ENCODE results near the gene FNDC5.

The FNDC5 gene

GRCh38 chr1:32895325-32896215, 24.9 kb upstream of the FNDC5 start:
- no peak overlapping the region for H3K27ac ChIP-seq (ENCODE audit: low read length)
- H3K4me3 ChIP-seq (ENCODE audit: low read length), result no peak overlapping the region
- H3K27me3 ChIP-seq (ENCODE audit: control insufficient read depth, insufficient read depth, low read length), result peaks cover 39% of the 10 kb centered on the region
- no peak overlapping the region for H3K9ac ChIP-seq (ENCODE audit: low read length)
- no peaks in the 10 kb centered on the region for H3K36me3 ChIP-seq (ENCODE audit: control insufficient read depth, low read depth, low read length)
- H3K9me3 ChIP-seq (ENCODE audit: control insufficient read depth, low read depth, low read length), result no peaks in the 10 kb centered on the region
- peaks cover 4% of the 10 kb centered on the region for H3K4me1 ChIP-seq (ENCODE audit: control insufficient read depth, low read depth, low read length)

GRCh38 chr1:32894681-32895080, 24.0 kb upstream of the FNDC5 start:
- Histone ChIP-seq H3K27me3 (ENCODE audit: control insufficient read depth, insufficient read depth, low read length) (peaks cover 30% of the 10 kb centered on the region), H3K36me3 (ENCODE audit: control insufficient read depth, low read depth, low read length) (no peaks in the 10 kb centered on the region), H3K4me3 (ENCODE audit: low read length) (no peak overlapping the region), H3K9me3 (ENCODE audit: control insufficient read depth, low read depth, low read length) (no peaks in the 10 kb centered on the region), H3K9ac (ENCODE audit: low read length) (no peak overlapping the region), H3K27ac (ENCODE audit: low read length) (no peak overlapping the region), H3K4me1 (ENCODE audit: control insufficient read depth, low read depth, low read length) (peaks cover 4% of the 10 kb centered on the region)

- Histone ChIP-seq H3K4me1 (ENCODE audit: control insufficient read depth, low read depth, low read length) (peaks cover 4% of the 10 kb centered on the region), H3K4me3 (ENCODE audit: low read length) (peak overlapping the region; percentile 66), H3K9ac (ENCODE audit: low read length) (peak overlapping the region; percentile 35), H3K27me3 (ENCODE audit: control insufficient read depth, insufficient read depth, low read length) (peaks cover 25% of the 10 kb centered on the region), H3K27ac (ENCODE audit: low read length) (no peak overlapping the region), H3K36me3 (ENCODE audit: control insufficient read depth, low read depth, low read length) (no peaks in the 10 kb centered on the region), H3K9me3 (ENCODE audit: control insufficient read depth, low read depth, low read length) (no peaks in the 10 kb centered on the region)
Observed at GRCh38 chr1:32894019-32894600, 23.4 kb upstream of the FNDC5 start.

- no peaks in the 10 kb centered on the region for H3K9me3 ChIP-seq (ENCODE audit: control insufficient read depth, low read depth, low read length)
- peak overlapping the region; percentile 66 for H3K4me3 ChIP-seq (ENCODE audit: low read length)
- peaks cover 4% of the 10 kb centered on the region for H3K4me1 ChIP-seq (ENCODE audit: control insufficient read depth, low read depth, low read length)
- H3K9ac ChIP-seq (ENCODE audit: low read length), result peak overlapping the region; percentile 35
- H3K27ac ChIP-seq (ENCODE audit: low read length), result no peak overlapping the region
- H3K36me3 ChIP-seq (ENCODE audit: control insufficient read depth, low read depth, low read length), result no peaks in the 10 kb centered on the region
- peaks cover 21% of the 10 kb centered on the region for H3K27me3 ChIP-seq (ENCODE audit: control insufficient read depth, insufficient read depth, low read length)
Observed at GRCh38 chr1:32893198-32894018, 22.7 kb upstream of the FNDC5 start.

- no peaks in the 10 kb centered on the region for H3K9me3 ChIP-seq (ENCODE audit: control insufficient read depth, low read depth, low read length)
- H3K27me3 ChIP-seq (ENCODE audit: control insufficient read depth, insufficient read depth, low read length), result peaks cover 25% of the 10 kb centered on the region
- peaks cover 4% of the 10 kb centered on the region for H3K4me1 ChIP-seq (ENCODE audit: control insufficient read depth, low read depth, low read length)
- H3K27ac ChIP-seq (ENCODE audit: low read length), result no peak overlapping the region
- peak overlapping the region; percentile 66 for H3K4me3 ChIP-seq (ENCODE audit: low read length)
- no peak overlapping the region for H3K9ac ChIP-seq (ENCODE audit: low read length)
- no peaks in the 10 kb centered on the region for H3K36me3 ChIP-seq (ENCODE audit: control insufficient read depth, low read depth, low read length)
Observed at GRCh38 chr1:32892368-32893197, 21.9 kb upstream of the FNDC5 start.

GRCh38 chr1:32891630-32892029, 20.9 kb upstream of the FNDC5 start:
- H3K4me3 ChIP-seq (ENCODE audit: low read length), result no peak overlapping the region
- H3K9me3 ChIP-seq (ENCODE audit: control insufficient read depth, low read depth, low read length), result no peaks in the 10 kb centered on the region
- peaks cover 32% of the 10 kb centered on the region for H3K27me3 ChIP-seq (ENCODE audit: control insufficient read depth, insufficient read depth, low read length)
- H3K36me3 ChIP-seq (ENCODE audit: control insufficient read depth, low read depth, low read length), result no peaks in the 10 kb centered on the region
- H3K27ac ChIP-seq (ENCODE audit: low read length), result no peak overlapping the region
- no peak overlapping the region for H3K9ac ChIP-seq (ENCODE audit: low read length)
- H3K4me1 ChIP-seq (ENCODE audit: control insufficient read depth, low read depth, low read length), result peaks cover 4% of the 10 kb centered on the region

- peaks cover 32% of the 10 kb centered on the region for H3K27me3 ChIP-seq (ENCODE audit: control insufficient read depth, insufficient read depth, low read length)
- H3K9me3 ChIP-seq (ENCODE audit: control insufficient read depth, low read depth, low read length), result no peaks in the 10 kb centered on the region
- no peak overlapping the region for H3K4me3 ChIP-seq (ENCODE audit: low read length)
- H3K27ac ChIP-seq (ENCODE audit: low read length), result no peak overlapping the region
- H3K9ac ChIP-seq (ENCODE audit: low read length), result no peak overlapping the region
- peaks cover 4% of the 10 kb centered on the region for H3K4me1 ChIP-seq (ENCODE audit: control insufficient read depth, low read depth, low read length)
- H3K36me3 ChIP-seq (ENCODE audit: control insufficient read depth, low read depth, low read length), result no peaks in the 10 kb centered on the region
Observed at GRCh38 chr1:32891241-32891570, 20.5 kb upstream of the FNDC5 start.

GRCh38 chr1:32890516-32891240, 20.0 kb upstream of the FNDC5 start:
- Histone ChIP-seq H3K9me3 (ENCODE audit: control insufficient read depth, low read depth, low read length) (no peaks in the 10 kb centered on the region), H3K27ac (ENCODE audit: low read length) (no peak overlapping the region), H3K9ac (ENCODE audit: low read length) (no peak overlapping the region), H3K36me3 (ENCODE audit: control insufficient read depth, low read depth, low read length) (no peaks in the 10 kb centered on the region), H3K27me3 (ENCODE audit: control insufficient read depth, insufficient read depth, low read length) (peaks cover 38% of the 10 kb centered on the region), H3K4me1 (ENCODE audit: control insufficient read depth, low read depth, low read length) (peaks cover 4% of the 10 kb centered on the region), H3K4me3 (ENCODE audit: low read length) (no peak overlapping the region)

GRCh38 chr1:32889731-32890278, 19.1 kb upstream of the FNDC5 start:
- Histone ChIP-seq H3K9ac (ENCODE audit: low read length) (no peak overlapping the region), H3K4me1 (ENCODE audit: control insufficient read depth, low read depth, low read length) (peaks cover 4% of the 10 kb centered on the region), H3K27ac (ENCODE audit: low read length) (no peak overlapping the region), H3K27me3 (ENCODE audit: control insufficient read depth, insufficient read depth, low read length) (peaks cover 46% of the 10 kb centered on the region), H3K9me3 (ENCODE audit: control insufficient read depth, low read depth, low read length) (no peaks in the 10 kb centered on the region), H3K4me3 (ENCODE audit: low read length) (no peak overlapping the region), H3K36me3 (ENCODE audit: control insufficient read depth, low read depth, low read length) (no peaks in the 10 kb centered on the region)

- Histone ChIP-seq H3K9me3 (ENCODE audit: control insufficient read depth, low read depth, low read length) (no peaks in the 10 kb centered on the region), H3K27me3 (ENCODE audit: control insufficient read depth, insufficient read depth, low read length) (peaks cover 46% of the 10 kb centered on the region), H3K4me1 (ENCODE audit: control insufficient read depth, low read depth, low read length) (peaks cover under 1% of the 10 kb centered on the region), H3K9ac (ENCODE audit: low read length) (no peak overlapping the region), H3K27ac (ENCODE audit: low read length) (no peak overlapping the region), H3K36me3 (ENCODE audit: control insufficient read depth, low read depth, low read length) (no peaks in the 10 kb centered on the region), H3K4me3 (ENCODE audit: low read length) (no peak overlapping the region)
Observed at GRCh38 chr1:32888677-32889420, 18.1 kb upstream of the FNDC5 start.
